T-cell (primary cell): ENCODE data around the gene FILIP1L. TPM values are rescaled to one million over a fixed set of nuclear protein-coding genes. Genes with fewer than 3 reads are reported as not detected.

Experiments
- ATAC-seq, 4 experiments: fragments of 200-7000 bp in 3 of 4; fragments of 150-1000 bp in 1 of 4; cut with Tn5 transposase; replicated peaks in 1 of 4; 1 replicate in 3 of 4; 2 replicates in 1 of 4; pipeline ENCODE4 v1.10.0; 2021; ENCODE audit warnings: moderate library complexity in 3 of 4, mild to moderate bottlenecking in 2 of 4, moderate number of reproducible peaks in 1 of 4
- CTCF ChIA-PET, 2 donors: fragments of 300-600 bp; sonication (Branson Sonifier 250); formaldehyde crosslinking; loops; one replicate each; lab custom pipeline; 2022; ENCODE audit warnings: antibody characterized with exemption in 2 of 2; lab: Charles Lee
- POLR2A ChIA-PET, 2 donors: fragments of 300-600 bp; sonication (Branson Sonifier 250); formaldehyde crosslinking; loops; one replicate each; lab custom pipeline; 2022; ENCODE audit warnings: antibody characterized with exemption in 2 of 2; lab: Charles Lee
- DNase-seq, 35 experiments: peaks; one replicate each; pipeline versions ENCODE4 v3.0.0 to v3.0.0-alpha.2; 2013 to 2023
- H3K27ac ChIP-seq: one replicate; pipeline ENCODE4 v1.5.1; 2013; ENCODE audit warnings: low read length
- H3K27me3 ChIP-seq, 2 experiments: replicated peaks in 1 of 2; 1 replicate in 1 of 2; 2 replicates in 1 of 2; pipeline versions ENCODE4 v1.6.1 to v1.7.0; 2013; ENCODE audit warnings: low read length in 1 of 2, mixed read lengths in 1 of 2; ENCODE audit not compliant: control insufficient read depth in 2 of 2, insufficient read depth in 2 of 2; ENCODE audit errors: extremely low read depth in 1 of 2
- H3K36me3 ChIP-seq, 2 donors: 1 replicate in 1 of 2; 2 replicates in 1 of 2; pipeline versions ENCODE4 v1.6.1 to v1.7.0; 2013; ENCODE audit warnings: low read length in 1 of 2; ENCODE audit not compliant: control insufficient read depth in 2 of 2, insufficient read depth in 1 of 2; ENCODE audit errors: extremely low read depth in 1 of 2
- H3K4me1 ChIP-seq, 2 experiments: 1 replicate in 1 of 2; 2 replicates in 1 of 2; pipeline versions ENCODE4 v1.6.1 to v1.7.0; 2013; ENCODE audit warnings: low read length in 2 of 2, mixed read lengths in 1 of 2; ENCODE audit not compliant: insufficient read depth in 2 of 2, control insufficient read depth in 1 of 2; ENCODE audit errors: extremely low read depth in 1 of 2
- H3K4me3 ChIP-seq, 2 donors: 1 replicate in 1 of 2; 2 replicates in 1 of 2; pipeline versions ENCODE4 v1.5.1 to v1.7.0; 2013; ENCODE audit warnings: mild to moderate bottlenecking in 2 of 2, low read length in 1 of 2, moderate library complexity in 1 of 2; ENCODE audit not compliant: control insufficient read depth in 1 of 2; ENCODE audit errors: extremely low read depth in 1 of 2
- H3K9me3 ChIP-seq: 2 replicates; pipeline ENCODE4 v1.7.0; 2013
- H3K27ac Mint-ChIP-seq, 2 donors: one replicate each; pipeline ENCODE4 v1.8.0; 2020 to 2021; ENCODE audit warnings: mild to moderate bottlenecking in 2 of 2, mixed read lengths in 2 of 2
- H3K27me3 Mint-ChIP-seq, 2 donors: one replicate each; pipeline ENCODE4 v1.8.0; 2021 to 2022; ENCODE audit warnings: mixed read lengths in 2 of 2
- H3K36me3 Mint-ChIP-seq: one replicate; pipeline ENCODE4 v1.8.0; 2021; ENCODE audit warnings: mixed read lengths
- H3K4me1 Mint-ChIP-seq, 3 donors: one replicate each; pipeline ENCODE4 v1.8.0; 2020 to 2022; ENCODE audit warnings: mixed read lengths in 3 of 3, mild to moderate bottlenecking in 1 of 3
- H3K4me3 Mint-ChIP-seq, 3 donors: one replicate each; pipeline ENCODE4 v1.8.0; 2020 to 2022; ENCODE audit warnings: mild to moderate bottlenecking in 3 of 3, mixed read lengths in 3 of 3, moderate library complexity in 3 of 3
- H3K9me3 Mint-ChIP-seq, 3 donors: one replicate each; pipeline ENCODE4 v1.8.0; 2020 to 2022; ENCODE audit warnings: mixed read lengths in 3 of 3
- WGBS: methylation state at CpG from one replicate; pipeline ENCODE4 v1.1.5; 2013; ENCODE audit warnings: missing lambda C conversion rate; ENCODE audit not compliant: insufficient coverage; 5-methylcytosine and 5-hydroxymethylcytosine counted together
- total RNA-seq, 35 experiments: library from RNA in 6 of 35; stranded (reverse) in 6 of 35; fragments of 120-200 nt in 1 of 35; gene quantifications; one replicate each; pipeline versions ENCODE4 v1.2.1 to v1.2.4 and lab custom pipeline; 2013 to 2026

FILIP1L gene
- total RNA-seq, 5 donors from 2014 or later (not counting 1 experiment from before 2014, with no cell fraction given) = 0.10 to 0.38 (median 0.27) TPM; not detected in 1

GRCh38 chr3:99940350-99940749, 174.0 kb downstream of the FILIP1L start:
- Mint-ChIP-seq H3K36me3 (peaks cover 8% of the 10 kb centered on the region), H3K27ac (no peak overlapping the region), H3K4me3 (no peak overlapping the region), H3K9me3 (no peaks in the 10 kb centered on the region), H3K4me1 (peaks cover 0 to 12% (median 8%) of the 10 kb centered on the region in 3 donors), H3K27me3 (no peaks in the 10 kb centered on the region)
- no peak for DNase-seq
- H3K4me3 ChIP-seq = no peak overlapping the region
- ATAC-seq = no peak
- H3K27ac ChIP-seq = no peak overlapping the region
- H3K4me1 ChIP-seq = peaks cover 0 to 3% of the 10 kb centered on the region in 2 experiments
- ChIA-PET POLR2A (no interaction called here), CTCF (interaction anchor here in 1 of 2 donors (0.6 to 0.7 kb wide), 2 partner anchors 17 to 245 kb away, joined by 3 to 8 read pairs; no protein-coding TSS in a partner anchor)
- no peaks in the 10 kb centered on the region for H3K36me3 ChIP-seq
- H3K9me3 ChIP-seq = no peaks in the 10 kb centered on the region
- WGBS = no CpG with 5 or more reads among the region's 2 CpGs
- no peaks in the 10 kb centered on the region for H3K27me3 ChIP-seq

GRCh38 chr3:99939876-99940275, 174.4 kb downstream of the FILIP1L start:
- Mint-ChIP-seq H3K4me3 (no peak overlapping the region), H3K27me3 (no peaks in the 10 kb centered on the region), H3K9me3 (no peaks in the 10 kb centered on the region), H3K36me3 (peaks cover 8% of the 10 kb centered on the region), H3K4me1 (peaks cover 0 to 12% (median 8%) of the 10 kb centered on the region in 3 donors), H3K27ac (no peak overlapping the region)
- ATAC-seq (no peak), DNase-seq (no peak)
- WGBS = no CpG with 5 or more reads among the region's 1 CpG
- Histone ChIP-seq H3K4me3 (no peak overlapping the region), H3K36me3 (no peaks in the 10 kb centered on the region), H3K9me3 (no peaks in the 10 kb centered on the region), H3K27me3 (no peaks in the 10 kb centered on the region), H3K4me1 (peaks cover 0 to 3% of the 10 kb centered on the region in 2 experiments), H3K27ac (no peak overlapping the region)
- ChIA-PET CTCF (interaction anchor here in 1 of 2 donors (0.6 to 0.7 kb wide), 2 partner anchors 18 to 246 kb away, joined by 3 to 8 read pairs; no protein-coding TSS in a partner anchor), POLR2A (no interaction called here)

- no peaks in the 10 kb centered on the region for H3K27me3 ChIP-seq
- Mint-ChIP-seq H3K9me3 (no peaks in the 10 kb centered on the region), H3K27ac (no peak overlapping the region), H3K4me3 (no peak overlapping the region), H3K36me3 (peaks cover 15% of the 10 kb centered on the region), H3K4me1 (peaks cover 0 to 12% (median 8%) of the 10 kb centered on the region in 3 donors), H3K27me3 (no peaks in the 10 kb centered on the region)
- no CpG with 5 or more reads among the region's 3 CpGs for WGBS
- H3K9me3 ChIP-seq = no peaks in the 10 kb centered on the region
- DNase-seq = no peak
- CTCF ChIA-PET = interaction anchor here in 1 of 2 donors (0.5 kb wide), 1 partner anchor 82 kb away, joined by 3 read pairs; no protein-coding TSS in a partner anchor
- peaks cover 0 to 3% of the 10 kb centered on the region in 2 experiments for H3K4me1 ChIP-seq
- no peak for ATAC-seq
- no peaks in the 10 kb centered on the region for H3K36me3 ChIP-seq
- POLR2A ChIA-PET = no interaction called here
- H3K4me3 ChIP-seq = no peak overlapping the region
- no peak overlapping the region for H3K27ac ChIP-seq
Measured at GRCh38 chr3:99938270-99938911, 175.9 kb downstream of the FILIP1L start.

GRCh38 chr3:99934975-99935797, 179.1 kb downstream of the FILIP1L start:
- WGBS = 95% methylated on average over 3 of the region's 4 CpGs
- CTCF ChIA-PET = no interaction called here
- H3K27me3 Mint-ChIP-seq = no peaks in the 10 kb centered on the region
- H3K4me3 Mint-ChIP-seq = no peak overlapping the region
- no peak overlapping the region for H3K4me3 ChIP-seq
- H3K36me3 ChIP-seq = no peaks in the 10 kb centered on the region
- POLR2A ChIA-PET = no interaction called here
- H3K27ac ChIP-seq = no peak overlapping the region
- H3K36me3 Mint-ChIP-seq = peaks cover 19% of the 10 kb centered on the region
- DNase-seq (no peak), ATAC-seq (no peak)
- H3K4me1 ChIP-seq = peaks cover 0 to 3% of the 10 kb centered on the region in 2 experiments
- H3K27me3 ChIP-seq = no peaks in the 10 kb centered on the region
- no peak overlapping the region for H3K27ac Mint-ChIP-seq
- no peaks in the 10 kb centered on the region for H3K9me3 ChIP-seq
- H3K4me1 Mint-ChIP-seq = peaks cover 0 to 12% (median 8%) of the 10 kb centered on the region in 3 donors
- no peaks in the 10 kb centered on the region for H3K9me3 Mint-ChIP-seq

- ChIA-PET CTCF (no interaction called here), POLR2A (no interaction called here)
- Mint-ChIP-seq H3K4me1 (peaks cover 0 to 15% (median 8%) of the 10 kb centered on the region in 3 donors), H3K36me3 (peaks cover 16% of the 10 kb centered on the region), H3K9me3 (no peaks in the 10 kb centered on the region), H3K4me3 (no peak overlapping the region), H3K27me3 (no peaks in the 10 kb centered on the region), H3K27ac (no peak overlapping the region)
- ATAC-seq (no peak), DNase-seq (no peak)
- no peaks in the 10 kb centered on the region for H3K36me3 ChIP-seq
- H3K4me1 ChIP-seq = peaks cover 0 to 3% of the 10 kb centered on the region in 2 experiments
- no peak overlapping the region for H3K27ac ChIP-seq
- no peaks in the 10 kb centered on the region for H3K27me3 ChIP-seq
- 93% methylated on average over 3 of the region's 5 CpGs for WGBS
- no peaks in the 10 kb centered on the region for H3K9me3 ChIP-seq
- no peak overlapping the region for H3K4me3 ChIP-seq
Measured at GRCh38 chr3:99933971-99934750, 180.1 kb downstream of the FILIP1L start.

GRCh38 chr3:99931059-99931458, 183.2 kb downstream of the FILIP1L start:
- Histone ChIP-seq H3K4me1 (no peaks in the 10 kb centered on the region), H3K36me3 (no peaks in the 10 kb centered on the region), H3K27me3 (no peaks in the 10 kb centered on the region), H3K9me3 (no peaks in the 10 kb centered on the region), H3K27ac (no peak overlapping the region), H3K4me3 (no peak overlapping the region)
- CTCF ChIA-PET = no interaction called here
- WGBS = no CpG with 5 or more reads among the region's 1 CpG
- no peaks in the 10 kb centered on the region for H3K9me3 Mint-ChIP-seq
- H3K27me3 Mint-ChIP-seq = no peaks in the 10 kb centered on the region
- peaks cover 20% of the 10 kb centered on the region for H3K36me3 Mint-ChIP-seq
- DNase-seq = no peak
- POLR2A ChIA-PET = no interaction called here
- no peak for ATAC-seq
- peaks cover 0 to 3% (median 0%) of the 10 kb centered on the region in 3 donors for H3K4me1 Mint-ChIP-seq
- no peak overlapping the region for H3K27ac Mint-ChIP-seq
- H3K4me3 Mint-ChIP-seq = no peak overlapping the region
